ENCODE measurements around the gene KCTD16.

Gene KCTD16

GRCh38 chr5:144232285-144232684 is 61.6 kb downstream of the KCTD16 start (continued):
- TF ChIP-seq ZNF148 (tag by site-specific recombination; IDR thresholded peaks at IDR 0.05; ENCODE audit: borderline replicate concordance) (no peak), HOXD13 (CRISPR knock-in tag; IDR thresholded peaks at IDR 0.05; ENCODE audit: borderline replicate concordance) (no peak), SP3 (tag by site-specific recombination; IDR thresholded peaks at IDR 0.05) (no peak), BCL6B (tag by site-specific recombination; IDR thresholded peaks at IDR 0.05) (no peak), ZNF350 (tag by site-specific recombination; IDR thresholded peaks at IDR 0.05) (no peak), IKZF3 (tag by site-specific recombination; IDR thresholded peaks at IDR 0.05) (no peak), ZBTB49 (tag by site-specific recombination; IDR thresholded peaks at IDR 0.05; ENCODE audit: low read depth) (no peak), ZNF433 (tag by site-specific recombination; IDR thresholded peaks at IDR 0.05; ENCODE audit: low read depth) (no peak), ZNF211 (tag by site-specific recombination; IDR thresholded peaks at IDR 0.05; ENCODE audit: low read depth) (no peak), ZNF423 (tag by site-specific recombination; IDR thresholded peaks at IDR 0.05) (no peak)

GRCh38 chr5:144236499-144236898 is 65.8 kb downstream of the KCTD16 start:
- ChIA-PET POLR2A (no interaction called here), CTCF (no interaction called here)
- Histone ChIP-seq H3K4me1 (ENCODE audit: control insufficient read depth, insufficient read depth, low read length) (no peaks in the 10 kb centered on the region), H3K9me3 (ENCODE audit: control insufficient read depth, insufficient read depth, low read depth, low read length) (no peaks in the 10 kb centered on the region), H3K27ac (ENCODE audit: extremely low read depth, low read depth, low read length) (no peak overlapping the region), H3K4me3 (ENCODE audit: low read depth, low read length) (no peak overlapping the region), H3K36me3 (ENCODE audit: control insufficient read depth in 2 of 2, insufficient read depth in 1 of 2, low read length in 2 of 2) (no peaks in the 10 kb centered on the region)
- TF ChIP-seq HOXD13 (CRISPR knock-in tag; IDR thresholded peaks at IDR 0.05; ENCODE audit: borderline replicate concordance) (no peak), ZNF48 (tag by site-specific recombination; IDR thresholded peaks at IDR 0.05) (no peak), ZNF114 (tag by site-specific recombination; IDR thresholded peaks at IDR 0.05) (no peak), ELK4 (IDR thresholded peaks at IDR 0.05; ENCODE audit: borderline replicate concordance, low read depth, low read length) (no peak), ZNF211 (tag by site-specific recombination; IDR thresholded peaks at IDR 0.05; ENCODE audit: low read depth) (no peak), ZFHX2 (tag by site-specific recombination; conservative IDR thresholded peaks at IDR 0.05) (no peak), ZBTB44 (tag by site-specific recombination; IDR thresholded peaks at IDR 0.05) (no peak)
